HEK293 (cell line): ENCODE results near the gene KAT2B.

Source experiments
- BCL11A ChIP-seq: fragments of 450-650 bp; formaldehyde crosslinking; IDR thresholded peaks from 2 replicates; pipeline ENCODE4 v1.5.1; 2016; ENCODE audit warnings: low read depth, missing biosample characterization, missing genetic modification characterization
- GFI1B ChIP-seq: fragments of 450-650 bp; formaldehyde crosslinking; IDR thresholded peaks from 2 replicates; pipeline ENCODE4 v1.5.1; 2016; ENCODE audit warnings: missing biosample characterization, missing genetic modification characterization
- HOXC10 ChIP-seq: sonication (generic); formaldehyde crosslinking; IDR thresholded peaks from 2 replicates; pipeline ENCODE4 v1.8.1; 2023; ENCODE audit warnings: mild to moderate bottlenecking, missing genetic modification reagents
- OVOL3 ChIP-seq: fragments of 450-650 bp; formaldehyde crosslinking; IDR thresholded peaks from 2 replicates; pipeline ENCODE4 v1.5.1; 2016; ENCODE audit warnings: missing biosample characterization, missing genetic modification characterization
- SALL2 ChIP-seq: fragments of 450-650 bp; formaldehyde crosslinking; IDR thresholded peaks from 2 replicates; pipeline ENCODE4 v1.5.0; 2017; ENCODE audit warnings: missing biosample characterization, mild to moderate bottlenecking, missing genetic modification characterization, borderline replicate concordance
- SETDB1 ChIP-seq: IDR thresholded peaks from one replicate; pipeline ENCODE4 v1.6.1; 2017; ENCODE audit warnings: mild to moderate bottlenecking, low read length, moderate library complexity, mixed read lengths; ENCODE audit not compliant: insufficient read length
- TCF7L2 ChIP-seq: IDR thresholded peaks from 2 replicates; pipeline ENCODE4 v1.6.1; 2011; ENCODE audit warnings: low read depth, mild to moderate bottlenecking, inconsistent platforms, low read length, moderate library complexity, borderline replicate concordance
- ZBTB17 ChIP-seq: fragments of 450-650 bp; formaldehyde crosslinking; IDR thresholded peaks from 2 replicates; pipeline ENCODE4 v1.5.1; 2016; ENCODE audit warnings: missing biosample characterization, missing genetic modification characterization
- ZNF10 ChIP-seq: fragments of 450-650 bp; formaldehyde crosslinking; IDR thresholded peaks from 2 replicates; pipeline ENCODE4 v1.5.1; 2017; ENCODE audit warnings: missing biosample characterization, missing genetic modification characterization
- ZNF140 ChIP-seq: fragments of 450-650 bp; formaldehyde crosslinking; IDR thresholded peaks from 2 replicates; pipeline ENCODE4 v1.5.1; 2016; ENCODE audit warnings: missing biosample characterization, missing genetic modification characterization
- ZNF155 ChIP-seq: fragments of 450-650 bp; formaldehyde crosslinking; IDR thresholded peaks from 2 replicates; pipeline ENCODE4 v1.5.1; 2016; ENCODE audit warnings: missing biosample characterization, missing genetic modification characterization
- ZNF169 ChIP-seq: fragments of 450-650 bp; formaldehyde crosslinking; IDR thresholded peaks from 2 replicates; pipeline ENCODE4 v1.5.1; 2016; ENCODE audit warnings: missing biosample characterization, missing genetic modification characterization
- ZNF202 ChIP-seq: fragments of 450-650 bp; formaldehyde crosslinking; IDR thresholded peaks from 2 replicates; pipeline ENCODE4 v1.5.1; 2016; ENCODE audit warnings: missing biosample characterization, missing genetic modification characterization, borderline replicate concordance
- ZNF239 ChIP-seq: fragments of 450-650 bp; formaldehyde crosslinking; IDR thresholded peaks from 2 replicates; pipeline ENCODE4 v1.5.1; 2016; ENCODE audit warnings: missing biosample characterization, missing genetic modification characterization
- ZNF248 ChIP-seq: fragments of 450-650 bp; formaldehyde crosslinking; IDR thresholded peaks from 2 replicates; pipeline ENCODE4 v1.5.1; 2017; ENCODE audit warnings: missing biosample characterization, missing genetic modification characterization
- ZNF266 ChIP-seq: fragments of 450-650 bp; formaldehyde crosslinking; IDR thresholded peaks from 2 replicates; pipeline ENCODE4 v1.5.1; 2016; ENCODE audit warnings: missing biosample characterization, missing genetic modification characterization, low read depth
- ZNF394 ChIP-seq: fragments of 450-650 bp; formaldehyde crosslinking; IDR thresholded peaks from 2 replicates; pipeline ENCODE4 v1.5.1; 2016; ENCODE audit warnings: missing biosample characterization, missing genetic modification characterization, mild to moderate bottlenecking, moderate library complexity, borderline replicate concordance
- ZNF610 ChIP-seq: fragments of 450-650 bp; formaldehyde crosslinking; IDR thresholded peaks from 2 replicates; pipeline ENCODE4 v1.5.1; 2016; ENCODE audit warnings: missing biosample characterization, missing genetic modification characterization, borderline replicate concordance
- ZNF626 ChIP-seq: fragments of 450-650 bp; sonication (Bioruptor Pico); formaldehyde crosslinking; IDR thresholded peaks from 2 replicates; pipeline ENCODE4 v1.5.1; 2018; ENCODE audit warnings: missing biosample characterization, missing genetic modification characterization, inconsistent platforms
- ZNF629 ChIP-seq: fragments of 450-650 bp; formaldehyde crosslinking; IDR thresholded peaks from 2 replicates; pipeline ENCODE4 v1.5.1; 2017; ENCODE audit warnings: missing biosample characterization, missing genetic modification characterization
- ZNF664 ChIP-seq: fragments of 450-650 bp; formaldehyde crosslinking; IDR thresholded peaks from 2 replicates; pipeline ENCODE4 v1.5.1; 2016; ENCODE audit warnings: missing biosample characterization, missing genetic modification characterization
- ZNF837 ChIP-seq: fragments of 450-650 bp; formaldehyde crosslinking; IDR thresholded peaks from 2 replicates; pipeline ENCODE4 v1.5.1; 2016; ENCODE audit warnings: missing biosample characterization, missing genetic modification characterization
- ZNF843 ChIP-seq: fragments of 450-650 bp; formaldehyde crosslinking; IDR thresholded peaks from 2 replicates; pipeline ENCODE4 v1.5.1; 2016; ENCODE audit warnings: missing biosample characterization, missing genetic modification characterization
- TF ChIP-seq, protein P1 (sequence below): fragments of 450-650 bp; formaldehyde crosslinking; IDR thresholded peaks from 2 replicates; pipeline ENCODE4 v1.5.1; 2016; ENCODE audit warnings: missing biosample characterization, missing genetic modification characterization
- TF ChIP-seq, protein P2 (sequence below): fragments of 450-650 bp; formaldehyde crosslinking; IDR thresholded peaks from 2 replicates; pipeline ENCODE4 v1.5.1; 2016; ENCODE audit warnings: missing biosample characterization, missing genetic modification characterization, low read depth
- TF ChIP-seq, protein P3 (sequence below): fragments of 450-650 bp; formaldehyde crosslinking; conservative IDR thresholded peaks from 2 replicates; pipeline ENCODE4 v1.5.1; 2016; ENCODE audit warnings: low read depth, missing biosample characterization, missing genetic modification characterization
- TF ChIP-seq, protein P4 (sequence below): fragments of 450-650 bp; formaldehyde crosslinking; optimal IDR thresholded peaks from 2 replicates; pipeline ENCODE3; 2016; ENCODE audit warnings: missing biosample characterization, mild to moderate bottlenecking, missing genetic modification characterization
- TF ChIP-seq, protein P5 (sequence below): fragments of 450-650 bp; formaldehyde crosslinking; IDR thresholded peaks from 2 replicates; pipeline ENCODE4 v1.5.1; 2016; ENCODE audit warnings: missing biosample characterization, missing genetic modification characterization

KAT2B gene

DNA sequence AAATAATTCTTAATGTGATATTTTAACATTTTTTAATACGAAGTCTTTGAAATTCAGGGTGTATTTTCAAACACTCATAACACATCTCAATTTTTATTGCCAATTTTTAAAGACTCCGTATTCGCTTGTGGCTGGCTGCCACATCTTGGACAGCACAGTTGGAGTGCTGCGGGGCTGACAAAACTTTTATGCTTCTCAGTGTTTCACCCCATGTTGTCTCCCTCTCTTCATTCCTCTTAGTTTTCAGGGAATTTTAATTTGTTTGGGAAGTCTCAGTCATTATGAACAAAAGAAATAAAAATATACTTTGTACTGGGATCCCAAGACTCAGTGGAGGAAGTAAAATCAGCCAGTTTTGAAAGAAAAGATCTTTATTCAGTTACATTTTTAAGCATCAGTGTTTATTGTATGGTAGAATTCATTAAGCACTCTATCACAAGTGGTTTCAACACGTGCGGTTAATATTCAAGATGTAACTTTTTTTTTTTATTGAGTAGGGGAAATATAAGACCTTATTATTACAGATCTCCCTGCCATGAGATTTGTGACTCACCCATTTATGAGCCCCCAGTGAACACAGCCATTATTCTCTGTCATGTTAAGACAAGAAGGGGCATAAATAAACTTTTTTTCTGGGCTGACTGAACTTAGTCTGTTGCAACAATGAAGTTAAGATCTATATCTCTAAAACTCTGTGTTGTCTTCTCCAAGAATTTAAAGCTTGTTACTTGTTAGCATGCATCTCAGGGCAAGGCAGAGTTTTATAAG lies 26.8 kb downstream of the KAT2B start (continued):
- TF ChIP-seq ZNF169 (tag by site-specific recombination) (no peak), ZNF394 (tag by site-specific recombination) (peak; percentile 22; the same call in 1 of the 2 replicates), ZNF10 (peak; percentile 13; the same call in 1 of the 2 replicates), SETDB1 (no peak), ZNF140 (tag by site-specific recombination) (no peak), ZNF248 (tag by site-specific recombination) (no peak), TCF7L2 (peak; percentile 46; the same call in 1 of the 2 replicates), ZBTB17 (tag by site-specific recombination) (0 out of 2 replicates have a peak, but pooled peaks have one; percentile 14), ZNF155 (no peak), BCL11A (peak; percentile 38; the same call in 1 of the 2 replicates), ZNF629 (tag by site-specific recombination) (peak; percentile 61; the same call in 1 of the 2 replicates), GFI1B (tag by site-specific recombination) (0 out of 2 replicates have a peak, but pooled peaks have one; percentile 23), ZNF843 (tag by site-specific recombination) (peak; percentile 86), ZNF239 (tag by site-specific recombination) (no peak), ZNF626 (no peak), SALL2 (tag by site-specific recombination) (no peak), ZNF837 (tag by site-specific recombination) (no peak), ZNF664 (tag by site-specific recombination) (no peak), ZNF202 (tag by site-specific recombination) (no peak), HOXC10 (CRISPR knock-in tag) (no peak), ZNF266 (tag by site-specific recombination) (no peak), OVOL3 (tag by site-specific recombination) (0 out of 2 replicates have a peak, but pooled peaks have one; percentile 37), ZNF610 (no peak)
- TF ChIP-seq, protein P1, sequence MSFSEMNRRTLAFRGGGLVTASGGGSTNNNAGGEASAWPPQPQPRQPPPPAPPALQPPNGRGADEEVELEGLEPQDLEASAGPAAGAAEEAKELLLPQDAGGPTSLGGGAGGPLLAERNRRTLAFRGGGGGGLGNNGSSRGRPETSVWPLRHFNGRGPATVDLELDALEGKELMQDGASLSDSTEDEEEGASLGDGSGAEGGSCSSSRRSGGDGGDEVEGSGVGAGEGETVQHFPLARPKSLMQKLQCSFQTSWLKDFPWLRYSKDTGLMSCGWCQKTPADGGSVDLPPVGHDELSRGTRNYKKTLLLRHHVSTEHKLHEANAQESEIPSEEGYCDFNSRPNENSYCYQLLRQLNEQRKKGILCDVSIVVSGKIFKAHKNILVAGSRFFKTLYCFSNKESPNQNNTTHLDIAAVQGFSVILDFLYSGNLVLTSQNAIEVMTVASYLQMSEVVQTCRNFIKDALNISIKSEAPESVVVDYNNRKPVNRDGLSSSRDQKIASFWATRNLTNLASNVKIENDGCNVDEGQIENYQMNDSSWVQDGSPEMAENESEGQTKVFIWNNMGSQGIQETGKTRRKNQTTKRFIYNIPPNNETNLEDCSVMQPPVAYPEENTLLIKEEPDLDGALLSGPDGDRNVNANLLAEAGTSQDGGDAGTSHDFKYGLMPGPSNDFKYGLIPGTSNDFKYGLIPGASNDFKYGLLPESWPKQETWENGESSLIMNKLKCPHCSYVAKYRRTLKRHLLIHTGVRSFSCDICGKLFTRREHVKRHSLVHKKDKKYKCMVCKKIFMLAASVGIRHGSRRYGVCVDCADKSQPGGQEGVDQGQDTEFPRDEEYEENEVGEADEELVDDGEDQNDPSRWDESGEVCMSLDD (tag by site-specific recombination) = no peak
- TF ChIP-seq, protein P2, sequence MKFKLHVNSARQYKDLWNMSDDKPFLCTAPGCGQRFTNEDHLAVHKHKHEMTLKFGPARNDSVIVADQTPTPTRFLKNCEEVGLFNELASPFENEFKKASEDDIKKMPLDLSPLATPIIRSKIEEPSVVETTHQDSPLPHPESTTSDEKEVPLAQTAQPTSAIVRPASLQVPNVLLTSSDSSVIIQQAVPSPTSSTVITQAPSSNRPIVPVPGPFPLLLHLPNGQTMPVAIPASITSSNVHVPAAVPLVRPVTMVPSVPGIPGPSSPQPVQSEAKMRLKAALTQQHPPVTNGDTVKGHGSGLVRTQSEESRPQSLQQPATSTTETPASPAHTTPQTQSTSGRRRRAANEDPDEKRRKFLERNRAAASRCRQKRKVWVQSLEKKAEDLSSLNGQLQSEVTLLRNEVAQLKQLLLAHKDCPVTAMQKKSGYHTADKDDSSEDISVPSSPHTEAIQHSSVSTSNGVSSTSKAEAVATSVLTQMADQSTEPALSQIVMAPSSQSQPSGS (tag by site-specific recombination) = no peak
- TF ChIP-seq, protein P3, sequence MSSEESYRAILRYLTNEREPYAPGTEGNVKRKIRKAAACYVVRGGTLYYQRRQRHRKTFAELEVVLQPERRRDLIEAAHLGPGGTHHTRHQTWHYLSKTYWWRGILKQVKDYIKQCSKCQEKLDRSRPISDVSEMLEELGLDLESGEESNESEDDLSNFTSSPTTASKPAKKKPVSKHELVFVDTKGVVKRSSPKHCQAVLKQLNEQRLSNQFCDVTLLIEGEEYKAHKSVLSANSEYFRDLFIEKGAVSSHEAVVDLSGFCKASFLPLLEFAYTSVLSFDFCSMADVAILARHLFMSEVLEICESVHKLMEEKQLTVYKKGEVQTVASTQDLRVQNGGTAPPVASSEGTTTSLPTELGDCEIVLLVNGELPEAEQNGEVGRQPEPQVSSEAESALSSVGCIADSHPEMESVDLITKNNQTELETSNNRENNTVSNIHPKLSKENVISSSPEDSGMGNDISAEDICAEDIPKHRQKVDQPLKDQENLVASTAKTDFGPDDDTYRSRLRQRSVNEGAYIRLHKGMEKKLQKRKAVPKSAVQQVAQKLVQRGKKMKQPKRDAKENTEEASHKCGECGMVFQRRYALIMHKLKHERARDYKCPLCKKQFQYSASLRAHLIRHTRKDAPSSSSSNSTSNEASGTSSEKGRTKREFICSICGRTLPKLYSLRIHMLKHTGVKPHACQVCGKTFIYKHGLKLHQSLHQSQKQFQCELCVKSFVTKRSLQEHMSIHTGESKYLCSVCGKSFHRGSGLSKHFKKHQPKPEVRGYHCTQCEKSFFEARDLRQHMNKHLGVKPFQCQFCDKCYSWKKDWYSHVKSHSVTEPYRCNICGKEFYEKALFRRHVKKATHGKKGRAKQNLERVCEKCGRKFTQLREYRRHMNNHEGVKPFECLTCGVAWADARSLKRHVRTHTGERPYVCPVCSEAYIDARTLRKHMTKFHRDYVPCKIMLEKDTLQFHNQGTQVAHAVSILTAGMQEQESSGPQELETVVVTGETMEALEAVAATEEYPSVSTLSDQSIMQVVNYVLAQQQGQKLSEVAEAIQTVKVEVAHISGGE (tag by site-specific recombination) = no peak
- TF ChIP-seq, protein P4, sequence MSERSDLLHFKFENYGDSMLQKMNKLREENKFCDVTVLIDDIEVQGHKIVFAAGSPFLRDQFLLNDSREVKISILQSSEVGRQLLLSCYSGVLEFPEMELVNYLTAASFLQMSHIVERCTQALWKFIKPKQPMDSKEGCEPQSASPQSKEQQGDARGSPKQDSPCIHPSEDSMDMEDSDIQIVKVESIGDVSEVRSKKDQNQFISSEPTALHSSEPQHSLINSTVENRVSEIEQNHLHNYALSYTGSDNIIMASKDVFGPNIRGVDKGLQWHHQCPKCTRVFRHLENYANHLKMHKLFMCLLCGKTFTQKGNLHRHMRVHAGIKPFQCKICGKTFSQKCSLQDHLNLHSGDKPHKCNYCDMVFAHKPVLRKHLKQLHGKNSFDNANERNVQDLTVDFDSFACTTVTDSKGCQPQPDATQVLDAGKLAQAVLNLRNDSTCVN = no peak
- TF ChIP-seq, protein P5, sequence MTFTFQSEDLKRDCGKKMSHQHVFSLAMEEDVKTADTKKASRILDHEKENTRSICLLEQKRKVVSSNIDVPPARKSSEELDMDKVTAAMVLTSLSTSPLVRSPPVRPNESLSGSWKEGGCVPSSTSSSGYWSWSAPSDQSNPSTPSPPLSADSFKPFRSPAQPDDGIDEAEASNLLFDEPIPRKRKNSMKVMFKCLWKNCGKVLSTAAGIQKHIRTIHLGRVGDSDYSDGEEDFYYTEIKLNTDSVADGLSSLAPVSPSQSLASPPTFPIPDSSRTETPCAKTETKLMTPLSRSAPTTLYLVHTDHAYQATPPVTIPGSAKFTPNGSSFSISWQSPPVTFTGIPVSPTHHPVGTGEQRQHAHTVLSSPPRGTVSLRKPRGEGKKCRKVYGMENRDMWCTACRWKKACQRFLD (tag by site-specific recombination) = no peak
